GM18517 (cell line): ENCODE data around the gene SBF2.
"Not testable (repeated sequence)": the region's sequence is repeated elsewhere in the genome, so short reads cannot be mapped to it uniquely, and the experiment has no call there.

ENCODE experiments used
- ATAC-seq: cut with Tn5 transposase; IDR thresholded peaks from one replicate; pipeline ENCODE4 v1.9.1; 2021; ENCODE audit warnings: mild to moderate bottlenecking, moderate library complexity; ENCODE audit not compliant: unreplicated experiment

Gene SBF2

GRCh38 chr11:9759519-9760192, 534.4 kb downstream of the SBF2 start:
- peak; percentile 55 for ATAC-seq

- ATAC-seq: peak; percentile 6
Observed at GRCh38 chr11:9758637-9759518, 535.1 kb downstream of the SBF2 start.

- ATAC-seq: peak; percentile 29
Observed at GRCh38 chr11:9757809-9758636, 536.0 kb downstream of the SBF2 start.

GRCh38 chr11:9756878-9757277, 537.1 kb downstream of the SBF2 start:
- no peak for ATAC-seq

- no peak for ATAC-seq
Observed at GRCh38 chr11:9756461-9756860, 537.6 kb downstream of the SBF2 start.

- no peak for ATAC-seq
Observed at GRCh38 chr11:9755561-9756185, 538.3 kb downstream of the SBF2 start.

- ATAC-seq: no peak
Observed at GRCh38 chr11:9754010-9754471, 540.0 kb downstream of the SBF2 start.

- no peak for ATAC-seq
Observed at GRCh38 chr11:9753021-9753420, 541.0 kb downstream of the SBF2 start.

GRCh38 chr11:9752091-9752490, 541.9 kb downstream of the SBF2 start:
- no peak for ATAC-seq

- ATAC-seq: no peak
Observed at GRCh38 chr11:9750551-9750950, 543.5 kb downstream of the SBF2 start.

GRCh38 chr11:9748361-9748970, 545.6 kb downstream of the SBF2 start:
- ATAC-seq: peak; percentile 59

GRCh38 chr11:9747828-9748227, 546.2 kb downstream of the SBF2 start:
- ATAC-seq: no peak

GRCh38 chr11:9747229-9747628, 546.8 kb downstream of the SBF2 start:
- no peak for ATAC-seq

GRCh38 chr11:9745411-9746211, 548.4 kb downstream of the SBF2 start:
- ATAC-seq: no peak

- ATAC-seq: not testable (repeated sequence)
Observed at GRCh38 chr11:9743512-9743911, 550.5 kb downstream of the SBF2 start.

GRCh38 chr11:9741260-9741659, 552.8 kb downstream of the SBF2 start:
- ATAC-seq: no peak

GRCh38 chr11:9740202-9740883, 553.7 kb downstream of the SBF2 start:
- ATAC-seq: no peak

GRCh38 chr11:9739123-9739900, 554.7 kb downstream of the SBF2 start:
- peak; percentile 74 for ATAC-seq
